ENCODE results near the gene PSMB8.

The PSMB8 gene

GRCh38 chr6:32799168-32799567 is 44.7 kb downstream of the PSMB8 start:
- DNase-seq (ENCODE audit: low read depth, low spot score): no peak

- DNase-seq (ENCODE audit: low read depth, low spot score): peak; percentile 62
These were observed 46.7 kb downstream of the PSMB8 start for GRCh38 chr6:32796848-32797776.

GRCh38 chr6:32794510-32794909 is 49.3 kb downstream of the PSMB8 start:
- no peak for DNase-seq (ENCODE audit: low read depth, low spot score)

- DNase-seq (ENCODE audit: low read depth, low spot score): no peak
These were observed 50.9 kb downstream of the PSMB8 start for GRCh38 chr6:32792901-32793435.

Measured in activated naive CD8-positive, alpha-beta T cell treated with anti-CD3 and anti-CD28 coated beads, Interleukin-2, amount 50 U/mL, for 16 hours (primary cell).